Measurements from ENCODE around the gene ACER2.

- TF ChIP-seq BCL11B (tag by site-specific recombination; IDR thresholded peaks at IDR 0.05; ENCODE audit: low read depth) (no peak), CTCF (tag by site-specific recombination; IDR thresholded peaks at IDR 0.05) (no peak), ZNF433 (tag by site-specific recombination; IDR thresholded peaks at IDR 0.05; ENCODE audit: low read depth) (no peak), ZNF768 (tag by site-specific recombination; IDR thresholded peaks at IDR 0.05) (no peak), ZNF398 (tag by site-specific recombination; IDR thresholded peaks at IDR 0.05) (no peak), MEIS1 (CRISPR knock-in tag; IDR thresholded peaks at IDR 0.05; ENCODE audit: borderline replicate concordance) (no peak), ZNF670 (tag by site-specific recombination; IDR thresholded peaks at IDR 0.05; ENCODE audit: low read depth) (no peak), ZNF239 (tag by site-specific recombination; IDR thresholded peaks at IDR 0.05) (no peak), ZNF544 (tag by site-specific recombination; IDR thresholded peaks at IDR 0.05) (no peak), OVOL3 (tag by site-specific recombination; IDR thresholded peaks at IDR 0.05) (no peak), TCF7L2 (IDR thresholded peaks at IDR 0.05; ENCODE audit: borderline replicate concordance, low read depth, low read length) (no peak), ZBTB7A (tag by site-specific recombination; IDR thresholded peaks at IDR 0.05; ENCODE audit: low read depth) (no peak)
Observed at GRCh38 chr9:19469271-19469670, 60.5 kb downstream of the ACER2 start.

Measured in HEK293 (cell line).